GM13977 (cell line): ENCODE measurements around the gene GMDS.

ENCODE experiments used
- DNase-seq: peaks from one replicate; pipeline ENCODE4 v3.0.0; 2012; ENCODE audit warnings: low spot score
- CTCF ChIP-seq: IDR thresholded peaks from 2 replicates; pipeline ENCODE4 v1.5.1; 2012; ENCODE audit warnings: mild to moderate bottlenecking, control low read depth; ENCODE audit not compliant: insufficient read depth; ENCODE audit errors: extremely low read depth, missing control alignments
- in situ Hi-C: fragments of 300-500 bp; cut with MboI; formaldehyde crosslinking; loops from one replicate; pipeline ENCODE4 v1.12.0; 2022; ENCODE audit warnings: low sequenced_read_pairs, low pct_unique_long_range_greater_than_20kb, mixed read lengths, inconsistent platforms; ENCODE audit not compliant: unreplicated experiment

The GMDS gene

DNA sequence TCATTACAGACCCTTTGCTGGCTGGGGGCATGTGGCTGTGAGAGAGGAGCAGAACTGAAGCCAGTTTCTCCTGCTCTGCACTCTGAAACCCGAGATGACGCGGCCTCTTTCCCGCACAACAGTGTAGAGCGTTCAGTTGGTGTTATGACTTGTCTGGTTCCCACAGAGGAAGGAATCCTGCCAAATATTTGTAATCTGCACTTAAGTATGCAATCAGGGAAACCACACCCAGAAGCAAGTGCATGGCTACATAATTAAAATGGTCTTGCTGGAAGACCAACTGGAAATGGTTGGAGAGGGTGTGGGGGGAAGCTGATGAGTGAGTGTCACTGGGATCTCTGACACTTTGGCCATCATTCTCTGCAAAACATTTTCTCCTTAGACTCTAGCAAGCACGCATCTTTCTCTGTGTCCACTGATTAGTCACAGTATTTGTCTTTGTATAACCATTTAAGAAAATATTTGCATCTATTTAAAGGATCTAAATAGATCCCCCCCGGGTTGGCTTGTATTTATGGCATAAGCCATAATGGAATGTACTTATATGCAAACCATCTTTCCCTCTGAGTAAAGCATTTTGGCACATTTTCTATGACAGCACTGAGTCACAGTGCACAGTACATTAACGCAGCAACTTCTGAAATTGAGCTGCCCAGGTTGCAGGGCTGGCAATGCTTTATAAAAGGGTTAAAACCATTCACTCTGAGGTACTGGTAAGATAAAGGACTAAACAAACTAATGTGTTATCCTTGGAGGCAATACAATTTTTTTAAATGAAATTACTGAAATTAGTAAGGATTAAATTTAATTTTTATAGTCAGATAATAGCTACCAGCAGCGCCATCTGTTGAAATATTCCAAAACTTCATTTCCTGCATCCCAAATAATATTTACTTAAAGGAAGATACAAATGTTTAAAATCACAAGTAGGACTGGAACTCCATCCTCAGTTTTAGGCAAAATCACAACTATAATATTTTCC is 559.0 kb downstream of the GMDS start:
- in situ Hi-C loops, result no loop called here
- no peak for TF ChIP-seq CTCF
- DNase-seq, result no peak

GRCh38 chr6:1679688-1680068 is 565.7 kb downstream of the GMDS start:
- in situ Hi-C loops, result no loop called here
- no peak for DNase-seq
- no peak for TF ChIP-seq CTCF

DNA sequence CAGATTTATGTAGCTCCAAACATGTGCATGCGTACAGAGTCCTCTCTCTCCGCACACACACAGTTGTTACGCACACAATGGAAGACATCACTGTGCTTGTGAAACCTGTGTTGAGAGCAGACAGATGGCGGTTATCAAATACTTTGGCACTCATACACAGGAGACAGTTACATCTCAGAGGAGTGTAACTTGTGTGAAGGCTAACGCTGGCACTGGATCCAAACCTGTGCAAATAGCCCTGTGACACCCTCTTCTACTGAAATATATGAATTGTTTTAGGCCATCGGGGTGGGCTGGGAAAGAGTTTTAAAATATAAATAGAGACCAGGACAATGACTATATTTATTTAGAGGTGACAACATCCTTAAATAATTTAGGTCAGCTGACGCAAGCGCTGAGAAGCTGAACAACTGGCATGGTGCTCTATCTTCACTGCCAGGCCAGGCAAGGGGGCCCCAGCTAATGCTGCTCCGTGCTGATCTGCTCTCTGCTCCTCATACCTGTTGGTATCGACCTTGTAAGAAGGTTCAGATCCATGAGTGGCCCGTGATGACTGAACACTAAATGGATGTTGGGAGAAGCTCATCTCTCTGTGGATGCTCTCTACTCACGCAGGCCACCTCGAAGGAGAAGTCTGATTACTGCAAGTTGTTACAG is 566.2 kb downstream of the GMDS start:
- TF ChIP-seq CTCF, result no peak
- in situ Hi-C loops, result no loop called here
- DNase-seq, result no peak

- in situ Hi-C loops, result no loop called here
- no peak for TF ChIP-seq CTCF
- DNase-seq, result no peak
These were observed 567.2 kb downstream of the GMDS start for GRCh38 chr6:1678201-1678600.

DNA sequence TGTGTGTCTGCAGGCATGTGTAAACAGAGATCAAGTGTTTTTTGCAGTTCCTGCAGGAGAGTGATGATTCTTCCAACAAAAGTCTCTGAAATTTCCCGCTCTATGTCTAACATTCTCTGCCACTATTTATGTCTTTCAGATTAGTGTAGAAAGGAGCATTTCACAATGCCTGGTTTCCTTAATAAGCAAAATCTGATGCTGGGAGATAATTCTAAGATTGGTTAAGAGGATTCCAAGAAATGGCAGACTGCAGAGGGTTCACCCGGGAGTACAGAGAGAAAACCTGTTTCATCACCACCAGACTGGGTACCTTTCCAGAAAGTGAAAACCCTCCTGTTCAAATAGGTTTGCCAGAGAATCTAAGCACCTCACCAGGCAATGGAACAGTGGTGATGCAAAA is 573.0 kb downstream of the GMDS start:
- in situ Hi-C loops, result no loop called here
- DNase-seq, result no peak
- no peak for TF ChIP-seq CTCF

- TF ChIP-seq CTCF, result no peak
- no peak for DNase-seq
- in situ Hi-C loops, result no loop called here
These were observed 574.5 kb downstream of the GMDS start for GRCh38 chr6:1670711-1671462.
